Measurements from ENCODE around the gene SMG1. TPM values are rescaled to one million over a fixed set of nuclear protein-coding genes. Genes with fewer than 3 reads are reported as not detected.
A peak's percentile ranks its signal among the peaks of the same experiment; 100 is the strongest.
"Not testable (repeated sequence)": the region's sequence is repeated elsewhere in the genome, so short reads cannot be mapped to it uniquely, and the experiment has no call there.

SMG1 gene
- total RNA-seq, 4 donors from 2014 or later, result 65.2 to 88.9 (median 69.1) TPM

- DNase-seq (ENCODE audit: extremely low spot score); H3K27ac ChIP-seq (replicated peaks in 1 of 4); H3K4me1 ChIP-seq; H3K9me3 ChIP-seq; H3K27me3 ChIP-seq; H3K36me3 ChIP-seq; H3K4me3 ChIP-seq; intact Hi-C loops (cut with DNase I): not testable (repeated sequence)
- 98% methylated on average over 4 of the region's 4 CpGs for WGBS
Observed at GRCh38 chr16:18774651-18775050, 151.6 kb downstream of the SMG1 start.

GRCh38 chr16:18772171-18772570 lies 154.0 kb downstream of the SMG1 start:
- H3K4me1 ChIP-seq; H3K4me3 ChIP-seq; DNase-seq (ENCODE audit: extremely low spot score); intact Hi-C loops (cut with DNase I); H3K27me3 ChIP-seq; H3K27ac ChIP-seq (replicated peaks in 1 of 4); H3K9me3 ChIP-seq; H3K36me3 ChIP-seq: not testable (repeated sequence)
- 77% methylated on average over 7 of the region's 7 CpGs for WGBS

GRCh38 chr16:18770336-18770962 lies 155.8 kb downstream of the SMG1 start:
- H3K27me3 ChIP-seq; H3K27ac ChIP-seq (replicated peaks in 1 of 4); DNase-seq (ENCODE audit: extremely low spot score); H3K4me3 ChIP-seq; intact Hi-C loops (cut with DNase I); H3K4me1 ChIP-seq; H3K36me3 ChIP-seq; H3K9me3 ChIP-seq: not testable (repeated sequence)
- 95% methylated on average over 11 of the region's 11 CpGs for WGBS

- intact Hi-C loops (cut with DNase I); H3K27ac ChIP-seq (replicated peaks in 1 of 4); H3K27me3 ChIP-seq; H3K36me3 ChIP-seq; H3K4me1 ChIP-seq; H3K4me3 ChIP-seq; DNase-seq (ENCODE audit: extremely low spot score); H3K9me3 ChIP-seq: not testable (repeated sequence)
- 71% methylated on average over 4 of the region's 7 CpGs for WGBS
Observed at GRCh38 chr16:18767217-18767616, 159.0 kb downstream of the SMG1 start.

GRCh38 chr16:18762713-18763112 lies 163.5 kb downstream of the SMG1 start:
- 63% methylated on average over 3 of the region's 5 CpGs for WGBS
- H3K4me1 ChIP-seq; H3K9me3 ChIP-seq; H3K27me3 ChIP-seq; H3K27ac ChIP-seq (replicated peaks in 1 of 4); H3K36me3 ChIP-seq; H3K4me3 ChIP-seq; intact Hi-C loops (cut with DNase I); DNase-seq (ENCODE audit: extremely low spot score): not testable (repeated sequence)

- TF ChIP-seq CTCF (IDR thresholded peaks at IDR 0.05), result peak; percentile 54 to 66 (median 59)
- WGBS, result 28% methylated on average over 19 of the region's 21 CpGs
- intact Hi-C loops (cut with DNase I); DNase-seq (ENCODE audit: extremely low spot score); H3K27me3 ChIP-seq; H3K4me3 ChIP-seq; H3K9me3 ChIP-seq; H3K36me3 ChIP-seq; H3K27ac ChIP-seq (replicated peaks in 1 of 4); H3K4me1 ChIP-seq: not testable (repeated sequence)
Observed at GRCh38 chr16:18759598-18760520, 166.3 kb downstream of the SMG1 start.

GRCh38 chr16:18757960-18758660 lies 168.1 kb downstream of the SMG1 start:
- WGBS, result no CpG with 5 or more reads among the region's 10 CpGs
- intact Hi-C loops (cut with DNase I), result not testable (repeated sequence)

GRCh38 chr16:18756639-18757038 lies 169.6 kb downstream of the SMG1 start:
- H3K4me1 ChIP-seq; intact Hi-C loops (cut with DNase I); H3K27me3 ChIP-seq; DNase-seq (ENCODE audit: extremely low spot score); H3K36me3 ChIP-seq; H3K9me3 ChIP-seq; H3K27ac ChIP-seq (replicated peaks in 1 of 4); H3K4me3 ChIP-seq: not testable (repeated sequence)
- 84% methylated on average over 9 of the region's 9 CpGs for WGBS

More at GRCh38 chr16:18757960-18758660, 168.1 kb downstream of the SMG1 start:
- not testable (repeated sequence) for H3K4me1 ChIP-seq; H3K4me3 ChIP-seq; H3K27ac ChIP-seq (replicated peaks in 1 of 4); H3K27me3 ChIP-seq; H3K9me3 ChIP-seq; H3K36me3 ChIP-seq; DNase-seq (ENCODE audit: extremely low spot score)

Other genes starting within 250 kb of the SMG1 start
- gene RPS15A, start 136.1 kb downstream of the SMG1 start, total RNA-seq, result 1,000 to 10,000 TPM in 2 of 4 donors, 100 to 1,000 TPM in 2; 356 to 2,439 (median 1,496) TPM
- gene ARL6IP1, start 124.9 kb downstream of the SMG1 start, total RNA-seq, result 100 to 1,000 TPM in 1 of 4 donors, 10 to 100 TPM in 3; 53.4 to 146 (median 91.2) TPM
- under 1 TPM; 0.17 to 0.83 (median 0.56) TPM for gene TMC7, start 57.5 kb upstream of the SMG1 start, total RNA-seq
- 10 to 100 TPM; 19.1 to 31.2 (median 28.8) TPM for gene COQ7, start 141.2 kb upstream of the SMG1 start, total RNA-seq
- 100 to 1,000 TPM in 1 of 4 donors, 10 to 100 TPM in 3; 56.1 to 111 (median 83.2) TPM for gene ITPRIPL2, start 187.6 kb upstream of the SMG1 start, total RNA-seq
- gene SYT17, start 241.8 kb upstream of the SMG1 start, total RNA-seq, result 1 to 10 TPM; 5.0 to 8.7 (median 6.2) TPM